NOMO-1 treated with DMSO at 0.1 percent for 48 hours (cell line): ENCODE results near the gene HSD17B8.

Experiments
- DNase-seq: peaks from one replicate; lab custom pipeline; 2025; ENCODE audit not compliant: unreplicated experiment; lab: John Stamatoyannopoulos, UW

HSD17B8 gene

DNA sequence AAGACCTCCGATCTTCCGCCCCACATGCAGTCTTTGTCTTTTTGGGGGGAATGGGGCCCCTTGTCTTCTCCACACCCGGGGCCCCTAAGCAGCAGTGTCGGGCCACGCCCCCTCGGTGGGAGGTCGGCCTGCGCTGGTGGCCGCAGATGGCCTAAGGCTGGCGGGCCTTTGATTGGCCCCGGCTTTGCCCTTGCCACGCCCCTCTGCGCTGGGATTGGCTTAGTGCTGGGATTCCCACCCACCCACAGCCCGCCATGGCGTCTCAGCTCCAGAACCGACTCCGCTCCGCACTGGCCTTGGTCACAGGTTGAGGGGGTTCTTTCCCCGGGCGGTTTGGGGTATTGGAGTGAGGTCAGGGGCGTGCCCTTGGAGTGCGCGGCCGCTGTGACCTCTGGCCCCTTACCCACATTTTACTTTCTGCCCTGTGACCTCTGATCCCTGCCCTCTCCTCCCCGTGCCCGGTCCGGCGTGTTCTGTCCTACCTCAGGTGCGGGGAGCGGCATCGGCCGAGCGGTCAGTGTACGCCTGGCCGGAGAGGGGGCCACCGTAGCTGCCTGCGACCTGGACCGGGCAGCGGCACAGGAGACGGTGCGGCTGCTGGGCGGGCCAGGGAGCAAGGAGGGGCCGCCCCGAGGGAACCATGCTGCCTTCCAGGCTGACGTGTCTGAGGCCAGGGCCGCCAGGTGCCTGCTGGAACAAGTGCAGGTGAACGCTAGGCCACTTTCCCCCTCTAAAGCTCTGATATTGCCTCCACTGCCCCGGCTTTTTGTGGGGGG is at the start of gene HSD17B8:
Gene HSD17B8 (plus strand): TSS at position 241 of the 776 bp plus-strand sequence. CDS start 14 bp downstream, at position 255.
- peak; percentile 88 for DNase-seq

DNA sequence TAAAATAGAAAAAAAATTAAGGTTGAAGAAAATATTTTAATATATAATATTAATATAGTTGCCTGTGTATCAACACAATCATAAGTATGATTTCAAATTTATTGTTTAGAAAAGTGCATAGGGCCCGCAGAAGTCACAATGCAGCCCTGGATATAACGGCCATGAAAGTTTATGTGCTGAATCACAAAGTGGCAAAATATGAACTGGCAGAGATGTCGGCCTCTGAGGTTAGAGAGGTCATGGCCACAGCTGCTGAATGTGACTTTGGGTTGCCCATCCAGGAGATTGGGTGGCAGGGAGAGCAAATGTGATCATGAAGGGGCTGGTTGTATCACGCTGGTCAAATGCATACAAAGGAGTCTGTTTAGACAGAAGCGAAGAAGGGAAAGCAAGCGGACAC is 47.9 kb upstream of the HSD17B8 start:
- DNase-seq, result no peak

DNA sequence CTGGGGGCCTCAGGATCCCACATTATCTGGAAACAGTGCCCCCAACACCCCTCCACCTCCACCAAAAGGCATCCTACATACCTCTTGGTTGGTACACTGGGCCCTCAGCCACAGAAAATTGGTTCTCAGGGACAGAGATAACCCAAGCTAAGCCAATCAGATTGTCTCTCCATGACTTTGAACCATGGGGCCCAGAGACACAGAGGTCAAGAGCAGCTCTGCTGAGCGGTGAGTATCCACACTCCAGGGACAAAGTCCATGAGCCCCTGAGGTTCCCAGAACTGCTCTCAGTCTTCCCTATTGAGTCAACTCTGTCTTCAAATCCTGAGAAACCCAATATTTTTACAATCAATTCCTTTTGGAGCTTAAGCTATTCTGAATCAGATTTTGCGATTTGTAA is 47.5 kb upstream of the HSD17B8 start:
- no peak for DNase-seq

DNA sequence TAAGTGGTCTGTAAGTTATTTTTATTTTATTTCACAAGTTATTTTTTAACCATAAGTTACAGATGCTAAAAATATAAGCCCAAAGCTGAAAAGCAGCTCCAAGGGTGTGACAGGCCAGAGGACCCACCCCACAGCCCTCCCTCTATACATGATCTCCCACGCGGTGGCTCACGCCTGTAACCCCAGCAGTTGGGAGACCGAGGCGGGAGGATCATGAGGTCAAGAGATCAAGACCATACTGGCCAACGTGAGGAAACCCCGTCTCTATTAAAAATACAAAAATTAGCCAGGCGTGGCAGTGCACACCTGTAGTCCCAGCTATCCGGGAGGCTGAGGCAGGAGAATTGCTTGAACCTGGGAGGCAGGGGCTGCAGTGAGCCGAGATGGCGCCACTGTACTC is 44.4 kb upstream of the HSD17B8 start:
- DNase-seq, result no peak

DNA sequence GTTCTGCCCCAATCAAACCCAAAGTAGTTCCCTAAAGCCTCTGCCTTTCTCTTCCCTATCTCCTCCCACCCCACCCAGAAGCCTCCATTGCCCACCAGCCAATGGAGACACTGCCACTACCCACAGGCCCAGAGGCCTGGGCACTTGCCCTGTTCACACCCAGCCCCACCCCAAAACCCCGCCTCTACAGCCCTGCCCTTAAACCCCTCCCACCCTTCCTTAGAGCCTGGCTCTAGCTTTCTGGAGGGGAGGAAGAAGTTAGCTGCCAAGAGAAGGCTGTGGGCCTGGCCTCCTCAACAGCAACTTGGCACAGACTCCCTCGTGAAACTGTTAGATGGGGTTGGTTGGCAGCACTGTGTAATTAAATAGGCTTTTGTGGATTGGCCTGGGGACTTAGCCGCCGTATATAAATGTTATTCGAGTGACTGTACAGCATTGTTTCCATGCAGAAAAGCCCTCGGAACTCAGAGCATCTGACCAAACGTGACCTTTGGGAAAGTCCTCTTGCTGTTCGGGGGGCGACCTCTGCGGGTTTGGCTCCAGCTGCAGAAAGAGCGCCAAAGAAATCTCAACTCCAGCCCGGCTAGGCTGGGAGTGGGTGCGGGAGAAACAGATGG is 43.6 kb upstream of the HSD17B8 start:
- peak; percentile 33 for DNase-seq

DNA sequence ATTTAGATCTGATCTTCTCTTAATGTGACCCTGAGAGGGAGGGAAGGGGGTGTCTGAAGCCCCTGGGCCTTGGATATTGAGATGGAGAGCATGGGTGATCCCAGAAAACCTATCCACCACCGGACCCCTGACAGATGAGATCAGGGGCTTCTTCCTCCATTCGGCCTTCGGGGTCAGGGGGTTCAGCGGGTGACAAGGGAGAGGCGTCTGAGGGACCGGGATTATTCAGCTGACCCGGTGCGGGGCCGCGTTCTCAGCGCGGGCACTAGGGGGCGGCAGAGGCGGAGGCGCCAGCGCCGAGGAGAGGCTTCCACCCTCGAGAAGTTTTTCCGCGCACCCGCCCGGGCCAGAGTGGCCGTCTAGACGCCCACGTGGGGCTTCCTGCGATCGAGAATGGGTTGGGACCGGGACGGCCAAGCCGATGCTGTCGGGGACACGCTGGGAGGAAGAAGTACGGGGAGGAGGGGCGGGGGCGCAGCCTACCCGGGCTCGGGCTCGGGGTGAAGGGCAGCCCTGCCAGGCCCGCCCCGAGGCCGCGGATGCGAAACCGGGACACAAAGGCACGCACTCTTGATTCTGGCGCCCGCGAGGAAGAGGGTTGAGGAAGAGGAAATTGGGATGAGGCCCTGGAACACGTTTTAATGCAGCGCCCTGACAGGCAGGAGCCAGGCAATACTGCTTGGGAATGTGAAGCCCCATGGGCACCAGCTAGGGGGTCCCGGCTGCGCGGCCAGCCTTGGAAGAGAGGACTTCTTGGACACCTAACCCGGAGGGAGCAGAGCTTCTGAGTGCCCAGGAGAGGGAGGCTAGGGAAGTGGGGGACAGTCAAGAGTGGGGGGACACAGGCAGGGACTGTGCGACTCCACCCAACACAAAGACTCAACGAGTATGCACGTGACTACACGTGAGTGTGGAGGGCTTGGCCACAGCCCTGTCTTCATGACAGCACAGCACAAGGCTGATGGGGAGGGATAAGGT is 42.8 kb upstream of the HSD17B8 start:
- DNase-seq, result peak; percentile 74

DNA sequence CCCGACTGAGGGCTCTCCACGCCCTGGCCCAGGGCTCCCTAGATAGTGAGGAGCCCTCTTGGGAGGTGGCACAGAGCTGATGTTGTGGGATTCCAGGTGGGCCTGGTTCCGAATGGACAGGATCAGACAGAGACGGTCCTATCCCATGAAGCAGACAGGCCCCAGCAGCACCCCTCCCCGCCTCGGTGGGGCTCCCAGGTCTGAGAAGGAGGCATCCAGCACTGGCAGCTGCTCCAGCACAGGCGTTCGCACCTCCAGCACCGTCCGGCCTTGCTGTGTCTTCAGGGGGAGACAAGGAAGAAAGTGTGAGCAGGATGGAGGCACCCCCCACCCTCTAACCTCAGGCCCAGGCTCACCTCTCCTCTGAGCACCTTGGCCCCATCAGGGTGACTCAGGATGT is 40.9 kb upstream of the HSD17B8 start:
- DNase-seq, result no peak

DNA sequence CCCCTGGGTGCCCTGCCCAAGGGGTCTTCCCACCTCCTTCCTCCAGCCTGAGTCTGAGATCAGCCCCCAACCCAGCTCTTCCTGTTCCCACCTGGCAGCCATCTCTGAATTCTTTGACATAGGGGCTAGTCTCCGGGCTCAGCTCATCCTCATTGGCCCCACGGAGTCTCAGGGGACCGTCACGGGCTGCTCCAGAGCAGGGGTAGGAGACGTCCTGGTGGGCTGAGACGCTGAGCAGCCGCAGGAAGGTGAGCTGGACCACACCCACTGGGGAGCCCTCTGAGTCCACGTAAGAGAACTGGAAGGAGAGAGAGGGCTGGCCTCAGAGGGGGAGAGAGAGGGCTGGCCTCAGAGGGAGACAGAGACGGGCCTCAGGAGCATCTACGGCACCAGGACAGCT is 40.3 kb upstream of the HSD17B8 start:
- DNase-seq, result no peak

DNA sequence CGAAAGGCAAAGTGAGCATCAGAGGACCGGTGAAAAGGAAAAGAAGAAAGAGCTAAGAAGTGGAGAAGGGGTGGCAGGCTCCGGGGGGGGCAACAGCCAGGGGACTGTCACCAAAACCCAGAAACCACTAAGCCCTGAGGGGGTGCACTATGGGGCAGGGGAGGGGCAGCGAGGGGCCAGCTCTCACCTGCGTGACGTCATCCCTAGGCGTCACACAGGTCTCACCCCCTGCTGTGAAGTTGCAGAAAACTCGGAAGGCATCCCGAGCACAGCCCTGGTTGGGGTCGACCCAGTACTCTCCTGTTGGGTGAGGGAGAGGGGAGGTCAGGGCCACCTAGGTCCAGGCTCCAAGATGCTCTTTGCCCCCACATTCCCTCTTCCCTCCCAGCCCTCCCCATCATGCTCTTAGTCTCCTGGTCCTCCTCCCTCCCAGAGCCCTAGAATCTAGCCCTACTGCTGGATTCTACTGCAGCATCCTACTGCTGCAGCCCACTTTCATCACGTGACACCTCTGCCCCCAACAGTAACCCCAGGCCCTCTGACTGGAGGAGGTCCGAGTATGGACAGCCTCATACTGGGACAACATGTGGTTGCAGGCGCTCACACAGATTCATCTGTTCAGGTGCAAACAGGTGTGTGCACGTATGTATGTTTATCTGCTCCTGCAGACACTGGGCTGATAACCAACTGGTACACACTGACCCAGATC is 39.6 kb upstream of the HSD17B8 start:
- no peak for DNase-seq

DNA sequence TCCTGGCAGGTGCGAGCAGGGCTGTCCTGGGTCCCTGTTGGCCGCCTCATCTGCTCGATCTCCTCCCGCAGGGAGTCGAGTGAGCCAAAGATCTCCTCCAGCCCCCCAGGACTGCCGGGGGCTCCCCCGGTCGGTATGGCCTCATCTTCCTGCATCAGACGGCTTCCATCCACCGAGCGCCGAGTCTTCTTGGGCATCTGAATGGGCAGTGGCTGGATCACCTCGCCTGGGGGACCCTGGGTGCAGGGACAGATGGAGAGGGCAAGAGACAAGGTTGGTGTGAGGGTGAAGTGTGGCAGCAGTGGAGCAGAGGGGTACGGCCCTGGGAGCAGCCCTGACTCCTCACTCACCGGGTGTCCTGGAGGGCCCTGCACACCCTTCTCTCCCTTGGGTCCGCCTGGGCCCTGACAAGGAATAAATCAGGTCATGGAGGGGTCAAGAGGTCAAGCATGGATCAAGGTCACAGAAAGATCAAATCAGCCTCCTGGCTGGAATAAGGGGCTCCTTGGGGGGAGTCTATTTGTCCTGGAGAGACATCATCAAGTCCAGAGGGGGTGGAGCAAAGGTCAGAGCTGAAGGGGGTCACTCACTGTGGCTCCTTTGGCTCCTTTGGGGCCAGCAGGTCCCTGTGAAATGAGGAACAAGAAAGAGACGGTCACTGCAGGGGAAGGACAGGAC is 38.7 kb upstream of the HSD17B8 start:
- DNase-seq, result no peak

DNA sequence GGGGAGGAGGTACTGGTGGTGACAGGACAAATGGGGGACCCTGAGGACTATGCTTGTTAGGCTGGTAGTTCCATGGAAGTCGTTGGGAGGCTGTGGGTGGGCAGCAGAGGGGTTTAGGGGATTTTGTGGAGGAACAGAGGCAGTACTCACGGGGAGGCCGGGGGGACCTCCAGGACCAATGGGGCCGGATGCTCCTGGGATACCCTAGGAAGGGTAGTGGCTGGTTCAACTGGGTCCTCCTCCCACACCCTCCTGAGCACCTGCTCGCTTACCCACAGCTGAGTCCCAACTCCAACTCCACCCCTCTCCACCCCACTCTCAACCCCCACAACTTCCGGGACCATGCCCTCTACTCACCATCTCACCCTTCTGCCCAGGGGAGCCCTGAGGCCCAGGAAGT is 38.1 kb upstream of the HSD17B8 start:
- DNase-seq, result no peak

DNA sequence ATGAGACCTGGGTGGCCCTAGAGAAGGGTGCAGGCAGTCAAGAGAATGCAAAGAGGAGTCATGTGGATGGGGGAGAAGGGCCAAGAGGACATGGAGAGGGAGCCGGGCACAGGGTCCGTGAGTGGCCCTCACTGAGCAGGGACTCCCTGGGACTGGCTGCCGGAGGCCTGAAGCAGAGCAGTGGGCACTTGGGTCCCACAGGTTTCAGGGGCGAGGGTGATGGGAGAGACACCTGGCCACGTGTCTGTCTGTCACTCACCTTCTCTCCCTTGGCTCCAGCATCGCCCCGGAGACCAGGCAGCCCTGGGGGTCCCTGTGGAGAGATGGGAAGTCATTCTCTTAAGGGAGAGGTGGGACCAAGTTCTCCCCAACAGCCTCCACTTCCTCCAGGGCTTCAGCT is 37.6 kb upstream of the HSD17B8 start:
- no peak for DNase-seq

DNA sequence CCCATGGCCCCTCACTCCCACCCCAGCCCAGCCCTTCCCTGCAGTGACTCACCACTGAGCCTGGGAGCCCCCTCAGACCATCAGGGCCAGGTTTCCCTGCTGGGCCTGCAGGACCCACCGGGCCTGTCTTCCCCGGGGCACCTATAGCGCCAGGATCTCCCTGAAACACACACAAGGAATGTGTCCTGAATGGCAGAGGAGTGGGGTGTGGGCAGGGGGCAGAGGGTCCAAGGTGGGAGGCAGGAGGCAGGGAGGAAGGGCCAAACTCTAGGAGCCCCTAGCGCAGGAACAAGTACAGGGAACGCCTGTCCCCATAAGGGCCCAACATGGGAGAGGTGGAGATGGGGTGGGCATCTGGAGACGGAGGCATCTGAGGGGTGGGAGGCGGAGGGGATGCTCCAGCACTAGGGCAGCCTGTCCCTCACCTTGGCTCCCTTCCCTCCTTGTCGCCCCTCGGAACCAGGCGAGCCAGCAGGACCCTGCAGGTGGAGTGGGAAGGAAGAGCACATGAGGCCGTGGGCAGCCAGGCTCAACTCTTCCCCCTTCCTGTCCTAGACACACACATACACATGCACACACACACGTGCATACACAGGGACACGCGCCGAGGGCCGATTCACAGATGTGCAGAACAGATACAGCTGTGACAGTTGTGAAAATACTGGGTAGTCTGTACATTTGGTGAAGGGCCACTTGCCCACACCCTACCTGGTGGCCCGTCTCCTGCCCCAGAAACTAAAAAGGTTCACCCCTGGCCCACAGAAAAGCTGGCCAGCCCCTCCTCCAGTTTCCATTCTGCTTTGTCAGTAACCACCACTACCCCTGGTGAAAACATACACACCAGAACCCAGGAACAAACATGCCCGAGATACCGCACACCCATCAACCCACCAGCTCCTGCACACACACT is 36.8 kb upstream of the HSD17B8 start:
- DNase-seq, result no peak

DNA sequence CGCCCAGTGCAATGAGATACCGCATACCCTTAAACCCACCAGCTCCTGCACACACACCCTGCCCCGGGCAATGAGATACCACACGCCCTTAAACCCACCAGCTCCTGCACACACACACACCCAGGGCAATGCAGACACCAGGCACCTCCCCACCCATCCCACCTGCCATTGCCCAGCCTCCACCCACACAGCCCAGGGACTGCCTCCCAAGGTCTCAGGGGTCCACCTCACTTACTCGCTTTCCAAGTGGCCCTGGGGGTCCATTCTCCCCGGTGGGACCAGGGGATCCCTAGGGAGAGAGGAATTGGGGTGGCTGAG is 36.2 kb upstream of the HSD17B8 start:
- DNase-seq, result no peak

DNA sequence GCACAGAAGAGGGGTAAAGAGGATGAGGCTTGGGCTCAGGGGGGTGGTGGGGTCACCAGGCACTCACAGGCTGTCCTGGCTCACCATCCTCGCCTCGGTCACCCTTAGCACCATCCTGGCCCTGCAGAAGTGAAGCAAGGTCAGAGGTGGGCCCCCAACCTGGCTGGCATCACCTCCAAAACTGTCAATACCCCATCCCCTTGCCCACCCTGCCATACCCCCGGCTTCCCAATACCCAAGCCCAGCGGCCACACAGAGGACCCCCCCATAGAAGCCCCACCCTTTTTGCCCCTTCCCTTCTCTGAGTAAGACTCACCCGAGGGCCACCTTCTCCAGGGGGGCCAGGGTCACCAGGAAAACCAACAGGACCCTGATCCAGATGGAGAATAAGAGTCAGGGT is 35.8 kb upstream of the HSD17B8 start:
- DNase-seq, result no peak

DNA sequence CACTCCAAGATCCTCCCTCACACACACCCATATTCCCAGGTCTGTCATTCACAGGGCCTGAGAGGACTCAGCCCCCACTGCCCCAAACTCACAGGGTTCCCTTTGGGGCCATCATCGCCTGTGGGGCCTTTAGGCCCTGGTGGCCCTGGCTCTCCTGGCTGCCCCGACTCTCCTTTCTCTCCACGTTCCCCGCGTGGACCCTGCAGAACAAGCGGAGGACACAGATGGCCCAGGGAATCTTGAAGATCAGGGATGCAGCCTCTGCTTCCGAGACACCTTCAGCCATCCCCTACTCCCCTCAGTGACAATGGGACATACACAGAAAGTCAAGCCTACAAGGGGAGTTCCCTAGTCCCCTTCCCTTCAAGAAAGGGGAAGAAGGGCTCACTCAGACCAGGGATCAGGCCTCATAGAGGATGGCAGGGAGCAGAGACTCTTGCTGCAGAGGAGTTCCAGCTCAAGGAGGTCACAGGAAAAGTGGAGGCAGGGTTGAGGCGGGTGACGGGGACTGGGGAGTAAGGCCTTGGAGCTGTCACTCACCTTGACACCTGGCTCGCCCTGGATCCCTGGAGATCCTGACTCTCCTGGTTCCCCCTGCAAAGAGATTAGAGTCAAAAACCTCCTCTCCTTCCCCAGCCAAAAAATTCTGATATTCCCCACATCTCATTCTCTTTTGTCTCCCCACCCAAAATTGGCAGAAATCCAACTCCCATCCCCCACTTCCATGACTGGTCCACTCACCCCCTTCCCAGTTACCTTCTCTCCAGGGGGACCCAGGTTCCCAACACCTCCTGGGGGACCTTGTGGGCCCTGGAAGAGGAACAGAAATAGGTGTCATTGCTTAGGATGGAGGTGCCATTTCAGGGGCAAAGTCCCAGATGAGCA is 34.9 kb upstream of the HSD17B8 start:
- DNase-seq, result no peak

DNA sequence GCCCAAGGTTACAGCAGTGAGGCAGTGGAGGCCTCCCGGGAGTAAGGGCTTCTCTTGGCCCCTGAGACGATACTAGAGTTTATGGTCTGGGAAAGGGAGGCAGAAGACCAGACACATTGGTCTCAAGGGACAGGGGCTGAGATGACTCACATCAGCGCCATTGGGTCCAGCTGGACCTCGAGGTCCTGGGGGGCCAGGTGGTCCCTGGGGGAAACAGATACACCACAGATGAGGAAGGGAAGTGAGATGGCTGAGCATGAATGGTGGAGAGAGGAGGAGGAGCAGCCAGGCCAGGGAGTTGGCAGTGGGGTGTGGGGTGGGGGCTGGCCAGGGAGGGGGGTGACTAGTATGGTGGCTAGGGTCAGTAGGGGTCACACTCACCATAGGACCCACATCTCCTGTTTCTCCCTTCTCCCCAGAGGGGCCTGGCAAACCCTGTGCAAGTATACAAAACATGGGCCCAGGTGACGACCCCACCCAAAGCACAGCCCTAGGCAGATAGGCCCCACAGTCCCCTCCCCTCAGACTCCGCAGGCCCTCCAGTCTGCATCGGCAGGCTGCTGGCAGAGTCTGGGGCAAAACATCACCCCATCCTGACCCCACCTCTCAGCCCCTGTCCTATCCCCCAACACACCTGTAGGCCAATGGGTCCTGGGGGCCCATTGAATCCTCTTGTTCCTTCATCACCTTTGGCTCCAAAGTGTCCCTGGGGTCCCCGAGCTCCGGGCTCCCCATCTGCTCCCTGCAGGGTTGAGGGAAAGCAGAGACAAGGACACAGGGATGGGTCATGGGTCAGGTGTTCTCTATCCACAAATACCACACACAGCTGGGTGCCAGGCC is 34.1 kb upstream of the HSD17B8 start:
- no peak for DNase-seq
